Heart right ventricle (tissue), 16 donors: Measurements from ENCODE around the gene SELPLG. TPM values are rescaled to one million over a fixed set of nuclear protein-coding genes. Genes with fewer than 3 reads are reported as not detected.
A peak's percentile ranks its signal among the peaks of the same experiment; 100 is the strongest.

ENCODE experiments used
- ATAC-seq, 8 donors: fragments of 200-7000 bp; cut with Tn5 transposase; one replicate each; pipeline ENCODE4 v1.9.1; 2020; ENCODE audit warnings: mild to moderate bottlenecking in 8 of 8, moderate library complexity in 8 of 8, moderate number of reproducible peaks in 1 of 8
- DNase-seq, 2 donors: peaks; one replicate each; pipeline ENCODE4 v3.0.0-alpha.2; 2020
- H3K27ac ChIP-seq, 10 donors: fragments of 200-600 bp; sonication (generic) in 2 of 10; one replicate each; pipeline versions ENCODE4 v1.5.0 to v1.8.0; 2020 to 2022; ENCODE audit warnings: mild to moderate bottlenecking in 3 of 10
- H3K27me3 ChIP-seq, 7 donors: fragments of 200-600 bp; one replicate each; pipeline ENCODE4 v1.8.0; 2021 to 2022; ENCODE audit warnings: mild to moderate bottlenecking in 2 of 7
- H3K36me3 ChIP-seq, 9 donors: fragments of 200-600 bp; sonication (generic) in 1 of 9; one replicate each; pipeline versions ENCODE4 v1.5.0 to v1.8.0; 2020 to 2022; ENCODE audit warnings: mild to moderate bottlenecking in 2 of 9
- H3K4me1 ChIP-seq, 9 donors: fragments of 200-600 bp; sonication (generic) in 1 of 9; one replicate each; pipeline versions ENCODE4 v1.5.0 to v1.8.0; 2020 to 2022; ENCODE audit warnings: mild to moderate bottlenecking in 4 of 9
- H3K4me3 ChIP-seq, 10 donors: fragments of 200-600 bp; sonication (generic) in 2 of 10; one replicate each; pipeline versions ENCODE4 v1.5.0 to v1.8.0; 2020 to 2022; ENCODE audit warnings: mild to moderate bottlenecking in 7 of 10, moderate library complexity in 2 of 10
- H3K9me3 ChIP-seq, 11 donors: fragments of 200-600 bp in 10 of 11; sonication (generic) in 2 of 11; one replicate each; pipeline versions ENCODE4 v1.5.0 to v1.8.0; 2013 to 2022; ENCODE audit warnings: mild to moderate bottlenecking in 2 of 11, control low read depth in 1 of 11, moderate library complexity in 1 of 11
- CTCF ChIP-seq, 9 donors: fragments of 200-600 bp; sonication (generic) in 2 of 9; IDR thresholded peaks; one replicate each; pipeline versions ENCODE4 v1.5.0 to v1.8.0; 2021 to 2022; ENCODE audit warnings: antibody characterized with exemption in 9 of 9, mild to moderate bottlenecking in 5 of 9, moderate library complexity in 1 of 9
- WGBS, 2 donors: extraction: QIAGEN DNeasy Blood & Tissue Kit; methylation state at CpG; one replicate each; pipeline ENCODE4 v1.1.7; 2013; ENCODE audit warnings: inconsistent platforms in 1 of 2; 5-methylcytosine and 5-hydroxymethylcytosine counted together
- intact Hi-C, 10 donors: fragments of 100-400 bp; cut with DNase I; formaldehyde crosslinking; loops; one replicate each; pipeline versions ENCODE4 v1.11.1 to v1.14.2; 2022
- polyA plus RNA-seq, 2 donors: library from polyadenylated mRNA; stranded (reverse); fragments of 200-250 nt; gene quantifications; one replicate each; pipeline ENCODE4 v1.2.3, GENCODE V29; 2013
- total RNA-seq, 10 donors: library from RNA; stranded (reverse); fragmentation: NEBNext Ultra II Directional in 3 of 10; extraction: Animal tissue kit (Norgen Biotek cat#: 25700) in 3 of 10; gene quantifications; one replicate each; pipeline versions ENCODE4 v1.2.1 to v1.2.4, GENCODE V29; 2021 to 2023
- donor health status: Arrhythmogenic right ventricular cardiomyopathy.
- donor health status: ischemic (EF 13 %, LVEDD 7.1; RV severe dilation, severe dysfunction).
- donor health status: healthy with polysubstance abuse.
- donor health status: DM: no; HTN: yes; CAD: no.
- donor health status: DM: no; HTN: no; CAD: no.
- donor health status: ischemic (EF 25% LVEDD 6.9; RV normal size, moderate dysfunction).
- donor health status: ischemic (EF 25% LVEDD 5.7; RV mildly dilated, moderate dysfunction).
- donor health status: healthy.
- donor health status: DM: yes; HTN: yes; CAD: no.
- donor health status: Ischemic cardiomyopathy.
- donor health status: ischemic (EF 35%, LVEDD 5.7; RV mildly dilated, moderate dysfunction).
- donor health status: nonischemic (EF 11% LVEDD 7.7; RV severe dilation, severe dysfunction).
- donor health status: DM: yes; HTN: yes; CAD: no.
- donor health status: PGD.
- donor health status: ischemic (EF 29% LVEDD 5.4; RV normal size, mild dysfunction).
- donor health status: nonischemic (EF 23%, LVEDD 6.1; RV moderate dilation, normal function).

Gene SELPLG
- total and polyA plus RNA-seq, 12 donors = 0.88 to 17.6 (median 2.4) TPM

- H3K36me3 ChIP-seq = peaks cover 0 to 21% (median 0%) of the 10 kb centered on the region in 9 donors
- no peaks in the 10 kb centered on the region for H3K27me3 ChIP-seq
- intact Hi-C loops = loop anchor here in 7 of 10 donors (1.0 to 10.0 kb wide), 5 partner anchors 46 to 476 kb away; partner anchors contain the start of genes ISCU (in 2 of the 7), ALKBH2 (in 1 of the 7) and UNG (in 1 of the 7)
- WGBS, 2 donors = 12 to 13% methylated on average over 16 of the region's 16 CpGs
- peak; percentile 72 to 90 (median 84) for ATAC-seq
- peak; percentile 97 to 99 (median 98) for TF ChIP-seq CTCF (IDR thresholded peaks at IDR 0.05)
- peak; percentile 72 to 82 for DNase-seq
- no peak overlapping the region for H3K4me3 ChIP-seq
- H3K4me1 ChIP-seq = peaks cover 0 to 66% (median 14%) of the 10 kb centered on the region in 9 donors
- H3K9me3 ChIP-seq = peaks cover 0 to 8% (median 0%) of the 10 kb centered on the region in 11 donors
- H3K27ac ChIP-seq = peak overlapping the region in 1 of 10 donors; percentile 71
Measured at GRCh38 chr12:108618079-108618952, 15.4 kb downstream of the SELPLG start.

GRCh38 chr12:108616941-108617858 is 16.5 kb downstream of the SELPLG start:
- Histone ChIP-seq H3K4me3 (no peak overlapping the region), H3K9me3 (peaks cover 0 to 8% (median 0%) of the 10 kb centered on the region in 11 donors), H3K36me3 (peaks cover 0 to 10% (median 0%) of the 10 kb centered on the region in 9 donors), H3K27ac (peak overlapping the region in 1 of 10 donors; percentile 71), H3K27me3 (no peaks in the 10 kb centered on the region), H3K4me1 (peaks cover 0 to 64% (median 6%) of the 10 kb centered on the region in 9 donors)
- ATAC-seq (peak in 3 of 8 donors; percentile 24 to 37 (median 30)), DNase-seq (no peak)
- intact Hi-C loops = loop anchor here in 6 of 10 donors (2.0 to 10.0 kb wide), 6 partner anchors 45 to 478 kb away; partner anchors contain the start of genes ALKBH2 (in 1 of the 6), ISCU (in 1 of the 6) and UNG (in 1 of the 6)
- TF ChIP-seq CTCF (IDR thresholded peaks at IDR 0.05) = no peak
- WGBS, 2 donors = 82 to 83% methylated on average over 14 of the region's 14 CpGs

GRCh38 chr12:108616359-108616758 is 17.3 kb downstream of the SELPLG start:
- DNase-seq = no peak
- Histone ChIP-seq H3K36me3 (peaks cover 0 to 2% (median 0%) of the 10 kb centered on the region in 9 donors), H3K4me1 (peaks cover 0 to 62% (median 0%) of the 10 kb centered on the region in 9 donors), H3K9me3 (peaks cover 0 to 8% (median 0%) of the 10 kb centered on the region in 11 donors), H3K27ac (peak overlapping the region in 1 of 10 donors; percentile 71), H3K4me3 (no peak overlapping the region), H3K27me3 (no peaks in the 10 kb centered on the region)
- 95 to 100% methylated on average over 2 of the region's 2 CpGs for WGBS, 2 donors
- no peak for ATAC-seq
- intact Hi-C loops = loop anchor here in 6 of 10 donors (2.0 to 10.0 kb wide), 6 partner anchors 44 to 478 kb away; partner anchors contain the start of genes ALKBH2 (in 1 of the 6), ISCU (in 1 of the 6) and UNG (in 1 of the 6)
- TF ChIP-seq CTCF (IDR thresholded peaks at IDR 0.05) = no peak
